Heart right ventricle (tissue), 16 donors: ENCODE results near the gene CHN2. TPM values are rescaled to one million over a fixed set of nuclear protein-coding genes. Genes with fewer than 3 reads are reported as not detected.

ENCODE experiments used
- ATAC-seq, 8 donors: fragments of 200-7000 bp; cut with Tn5 transposase; one replicate each; pipeline ENCODE4 v1.9.1; 2020; ENCODE audit warnings: mild to moderate bottlenecking in 8 of 8, moderate library complexity in 8 of 8, moderate number of reproducible peaks in 1 of 8
- DNase-seq, 2 donors: peaks; one replicate each; pipeline ENCODE4 v3.0.0-alpha.2; 2020
- H3K27ac ChIP-seq, 10 donors: fragments of 200-600 bp; sonication (generic) in 2 of 10; one replicate each; pipeline versions ENCODE4 v1.5.0 to v1.8.0; 2020 to 2022; ENCODE audit warnings: mild to moderate bottlenecking in 3 of 10
- H3K27me3 ChIP-seq, 7 donors: fragments of 200-600 bp; one replicate each; pipeline ENCODE4 v1.8.0; 2021 to 2022; ENCODE audit warnings: mild to moderate bottlenecking in 2 of 7
- H3K36me3 ChIP-seq, 9 donors: fragments of 200-600 bp; sonication (generic) in 1 of 9; one replicate each; pipeline versions ENCODE4 v1.5.0 to v1.8.0; 2020 to 2022; ENCODE audit warnings: mild to moderate bottlenecking in 2 of 9
- H3K4me1 ChIP-seq, 9 donors: fragments of 200-600 bp; sonication (generic) in 1 of 9; one replicate each; pipeline versions ENCODE4 v1.5.0 to v1.8.0; 2020 to 2022; ENCODE audit warnings: mild to moderate bottlenecking in 4 of 9
- H3K4me3 ChIP-seq, 10 donors: fragments of 200-600 bp; sonication (generic) in 2 of 10; one replicate each; pipeline versions ENCODE4 v1.5.0 to v1.8.0; 2020 to 2022; ENCODE audit warnings: mild to moderate bottlenecking in 7 of 10, moderate library complexity in 2 of 10
- H3K9me3 ChIP-seq, 11 donors: fragments of 200-600 bp in 10 of 11; sonication (generic) in 2 of 11; one replicate each; pipeline versions ENCODE4 v1.5.0 to v1.8.0; 2013 to 2022; ENCODE audit warnings: mild to moderate bottlenecking in 2 of 11, control low read depth in 1 of 11, moderate library complexity in 1 of 11
- WGBS, 2 donors: extraction: QIAGEN DNeasy Blood & Tissue Kit; methylation state at CpG; one replicate each; pipeline ENCODE4 v1.1.7; 2013; ENCODE audit warnings: inconsistent platforms in 1 of 2; 5-methylcytosine and 5-hydroxymethylcytosine counted together
- intact Hi-C, 10 donors: fragments of 100-400 bp; cut with DNase I; formaldehyde crosslinking; loops; one replicate each; pipeline versions ENCODE4 v1.11.1 to v1.14.2; 2022
- polyA plus RNA-seq, 2 donors: library from polyadenylated mRNA; stranded (reverse); fragments of 200-250 nt; gene quantifications; one replicate each; pipeline ENCODE4 v1.2.3, GENCODE V29; 2013
- total RNA-seq, 10 donors: library from RNA; stranded (reverse); fragmentation: NEBNext Ultra II Directional in 3 of 10; extraction: Animal tissue kit (Norgen Biotek cat#: 25700) in 3 of 10; gene quantifications; one replicate each; pipeline versions ENCODE4 v1.2.1 to v1.2.4, GENCODE V29; 2021 to 2023
- TF ChIP-seq, protein P1 (sequence below), 9 donors: fragments of 200-600 bp; sonication (generic) in 2 of 9; IDR thresholded peaks; one replicate each; pipeline versions ENCODE4 v1.5.0 to v1.8.0; 2021 to 2022; ENCODE audit warnings: antibody characterized with exemption in 9 of 9, mild to moderate bottlenecking in 5 of 9, moderate library complexity in 1 of 9
- donor health status: Arrhythmogenic right ventricular cardiomyopathy.
- donor health status: ischemic (EF 13 %, LVEDD 7.1; RV severe dilation, severe dysfunction).
- donor health status: healthy with polysubstance abuse.
- donor health status: DM: no; HTN: yes; CAD: no.
- donor health status: DM: no; HTN: no; CAD: no.
- donor health status: ischemic (EF 25% LVEDD 6.9; RV normal size, moderate dysfunction).
- donor health status: ischemic (EF 25% LVEDD 5.7; RV mildly dilated, moderate dysfunction).
- donor health status: healthy.
- donor health status: DM: yes; HTN: yes; CAD: no.
- donor health status: Ischemic cardiomyopathy.
- donor health status: ischemic (EF 35%, LVEDD 5.7; RV mildly dilated, moderate dysfunction).
- donor health status: nonischemic (EF 11% LVEDD 7.7; RV severe dilation, severe dysfunction).
- donor health status: DM: yes; HTN: yes; CAD: no.
- donor health status: PGD.
- donor health status: ischemic (EF 29% LVEDD 5.4; RV normal size, mild dysfunction).
- donor health status: nonischemic (EF 23%, LVEDD 6.1; RV moderate dilation, normal function).

The CHN2 gene
- total and polyA plus RNA-seq, 12 donors = 5.9 to 54.9 (median 22.6) TPM

- ATAC-seq (no peak), DNase-seq (no peak)
- WGBS, 2 donors = 80 to 87% methylated on average over 3 of the region's 3 CpGs
Observed at GRCh38 chr7:29449569-29450260, 255.1 kb downstream of the CHN2 start.

GRCh38 chr7:29453021-29453420 is 258.4 kb downstream of the CHN2 start:
- ATAC-seq = peak in 5 of 8 donors; percentile 26 to 64 (median 49)

More at GRCh38 chr7:29449569-29450260, 255.1 kb downstream of the CHN2 start:
- Histone ChIP-seq H3K27me3 (no peaks in the 10 kb centered on the region), H3K4me3 (no peak overlapping the region), H3K9me3 (no peaks in the 10 kb centered on the region), H3K27ac (no peak overlapping the region), H3K4me1 (peaks cover 0 to 25% (median 8%) of the 10 kb centered on the region in 9 donors), H3K36me3 (peaks cover 0 to 6% (median 0%) of the 10 kb centered on the region in 9 donors)
- intact Hi-C loops = no loop called here
- TF ChIP-seq, protein P1, sequence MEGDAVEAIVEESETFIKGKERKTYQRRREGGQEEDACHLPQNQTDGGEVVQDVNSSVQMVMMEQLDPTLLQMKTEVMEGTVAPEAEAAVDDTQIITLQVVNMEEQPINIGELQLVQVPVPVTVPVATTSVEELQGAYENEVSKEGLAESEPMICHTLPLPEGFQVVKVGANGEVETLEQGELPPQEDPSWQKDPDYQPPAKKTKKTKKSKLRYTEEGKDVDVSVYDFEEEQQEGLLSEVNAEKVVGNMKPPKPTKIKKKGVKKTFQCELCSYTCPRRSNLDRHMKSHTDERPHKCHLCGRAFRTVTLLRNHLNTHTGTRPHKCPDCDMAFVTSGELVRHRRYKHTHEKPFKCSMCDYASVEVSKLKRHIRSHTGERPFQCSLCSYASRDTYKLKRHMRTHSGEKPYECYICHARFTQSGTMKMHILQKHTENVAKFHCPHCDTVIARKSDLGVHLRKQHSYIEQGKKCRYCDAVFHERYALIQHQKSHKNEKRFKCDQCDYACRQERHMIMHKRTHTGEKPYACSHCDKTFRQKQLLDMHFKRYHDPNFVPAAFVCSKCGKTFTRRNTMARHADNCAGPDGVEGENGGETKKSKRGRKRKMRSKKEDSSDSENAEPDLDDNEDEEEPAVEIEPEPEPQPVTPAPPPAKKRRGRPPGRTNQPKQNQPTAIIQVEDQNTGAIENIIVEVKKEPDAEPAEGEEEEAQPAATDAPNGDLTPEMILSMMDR (IDR thresholded peaks at IDR 0.05) = no peak

GRCh38 chr7:29454464-29454863 is 259.9 kb downstream of the CHN2 start:
- H3K27me3 ChIP-seq = no peaks in the 10 kb centered on the region
- intact Hi-C loops = no loop called here
- peaks cover 0 to 23% (median 6%) of the 10 kb centered on the region in 9 donors for H3K4me1 ChIP-seq
- H3K36me3 ChIP-seq = peaks cover 0 to 6% (median 0%) of the 10 kb centered on the region in 9 donors
- WGBS, 2 donors = 90 to 93% methylated on average over 4 of the region's 4 CpGs
- ATAC-seq = no peak
- H3K27ac ChIP-seq = no peak overlapping the region
- no peak for DNase-seq
- H3K4me3 ChIP-seq = no peak overlapping the region
- H3K9me3 ChIP-seq = no peaks in the 10 kb centered on the region
- TF ChIP-seq, protein P1 (IDR thresholded peaks at IDR 0.05) = no peak

More at GRCh38 chr7:29453021-29453420, 258.4 kb downstream of the CHN2 start:
- no peak for DNase-seq
- no peaks in the 10 kb centered on the region for H3K9me3 ChIP-seq
- intact Hi-C loops = no loop called here
- no peaks in the 10 kb centered on the region for H3K27me3 ChIP-seq
- H3K36me3 ChIP-seq = peaks cover 0 to 6% (median 0%) of the 10 kb centered on the region in 9 donors
- H3K27ac ChIP-seq = peak overlapping the region in 1 of 10 donors; percentile 4
- WGBS, 2 donors = 9 to 28% methylated on average over 2 of the region's 2 CpGs
- no peak overlapping the region for H3K4me3 ChIP-seq
- TF ChIP-seq, protein P1 (IDR thresholded peaks at IDR 0.05) = peak in 1 of 9 donors; percentile 15
- peaks cover 0 to 23% (median 6%) of the 10 kb centered on the region in 9 donors for H3K4me1 ChIP-seq

- intact Hi-C loops = no loop called here
- no peak for DNase-seq
- WGBS, 2 donors = 92 to 98% methylated on average over 5 of the region's 5 CpGs
- TF ChIP-seq, protein P1 (IDR thresholded peaks at IDR 0.05) = no peak
- H3K4me3 ChIP-seq = no peak overlapping the region
- H3K27me3 ChIP-seq = no peaks in the 10 kb centered on the region
- peaks cover 0 to 6% (median 0%) of the 10 kb centered on the region in 9 donors for H3K36me3 ChIP-seq
- no peak overlapping the region for H3K27ac ChIP-seq
- peaks cover 0 to 23% (median 6%) of the 10 kb centered on the region in 9 donors for H3K4me1 ChIP-seq
- no peaks in the 10 kb centered on the region for H3K9me3 ChIP-seq
- ATAC-seq = no peak
Observed at GRCh38 chr7:29454899-29455451, 260.4 kb downstream of the CHN2 start.
